Measurements from ENCODE around the gene NHEJ1. TPM values are rescaled to one million over a fixed set of nuclear protein-coding genes. Genes with fewer than 3 reads are reported as not detected.
A peak's percentile ranks its signal among the peaks of the same experiment; 100 is the strongest.

NHEJ1 gene
- total and polyA plus RNA-seq, 2 of the 13 experiments (the other 11 are each of a cell fraction or from before 2014, with no cell fraction given) = 30.0 to 30.7 TPM

DNA sequence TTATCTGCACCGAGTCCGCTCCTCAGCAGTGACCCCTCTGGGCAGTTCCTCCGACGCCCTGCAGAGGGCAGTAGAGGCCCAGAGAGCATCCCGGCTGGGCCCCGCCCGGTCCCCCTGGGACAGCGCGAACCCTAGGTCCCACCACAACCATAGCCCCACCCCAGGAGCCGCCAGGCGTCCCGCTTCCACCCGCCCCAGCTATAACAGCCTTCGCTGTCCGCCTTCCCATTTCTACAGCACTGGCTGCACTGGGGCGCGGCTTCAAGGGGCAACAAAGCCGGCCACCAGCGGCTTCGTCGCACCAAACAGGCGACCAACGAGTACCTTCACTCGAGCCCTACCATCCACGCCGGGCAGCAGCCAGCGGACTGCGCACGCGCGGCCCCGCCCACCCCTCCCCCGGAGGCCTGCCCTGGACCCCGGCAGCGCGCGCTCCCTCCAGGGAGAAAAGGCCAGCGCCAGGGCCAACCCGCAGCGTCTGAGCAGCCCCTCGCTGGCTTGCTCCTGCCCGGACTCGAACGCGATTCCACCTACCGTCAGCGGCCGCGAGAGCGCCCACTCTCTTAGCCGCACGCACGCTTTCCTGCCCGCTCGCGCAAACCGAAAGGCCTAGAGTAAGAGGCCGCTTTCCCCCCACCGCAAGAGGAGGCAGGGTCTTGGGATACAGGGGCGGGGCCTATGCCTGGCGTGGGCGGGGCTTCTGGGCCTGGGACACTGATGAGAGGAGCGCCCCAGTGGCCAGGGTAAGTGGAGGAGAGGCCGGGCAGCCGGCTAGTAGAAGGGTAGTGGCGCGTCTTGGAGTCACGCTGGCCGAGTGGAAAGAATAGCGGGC is at the start of gene NHEJ1 (continued):
- TF ChIP-seq, protein P1, sequence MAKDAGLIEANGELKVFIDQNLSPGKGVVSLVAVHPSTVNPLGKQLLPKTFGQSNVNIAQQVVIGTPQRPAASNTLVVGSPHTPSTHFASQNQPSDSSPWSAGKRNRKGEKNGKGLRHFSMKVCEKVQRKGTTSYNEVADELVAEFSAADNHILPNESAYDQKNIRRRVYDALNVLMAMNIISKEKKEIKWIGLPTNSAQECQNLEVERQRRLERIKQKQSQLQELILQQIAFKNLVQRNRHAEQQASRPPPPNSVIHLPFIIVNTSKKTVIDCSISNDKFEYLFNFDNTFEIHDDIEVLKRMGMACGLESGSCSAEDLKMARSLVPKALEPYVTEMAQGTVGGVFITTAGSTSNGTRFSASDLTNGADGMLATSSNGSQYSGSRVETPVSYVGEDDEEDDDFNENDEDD (CRISPR knock-in tag; IDR thresholded peaks at IDR 0.05; ENCODE audit: borderline replicate concordance) = no peak; the same call in 1 of the 2 replicates
- TF ChIP-seq ZMYM3 (CRISPR knock-in tag; IDR thresholded peaks at IDR 0.05) (peak; percentile 63), ZNF251 (CRISPR knock-in tag; IDR thresholded peaks at IDR 0.05) (peak; percentile 10; the same call in 1 of the 2 replicates), ZNF143 (CRISPR knock-in tag; IDR thresholded peaks at IDR 0.05) (peak; percentile 66; the same call in 1 of the 2 replicates), ATRX (CRISPR knock-in tag; IDR thresholded peaks at IDR 0.05; ENCODE audit: borderline replicate concordance) (no peak), NFE2L2 (IDR thresholded peaks at IDR 0.05; ENCODE audit: low read length) (no peak), ZNF577 (CRISPR knock-in tag; IDR thresholded peaks at IDR 0.05; ENCODE audit: borderline replicate concordance, low read depth) (no peak), ZNF773 (CRISPR knock-in tag; IDR thresholded peaks at IDR 0.05; ENCODE audit: borderline replicate concordance) (peak; percentile 32; the same call in 1 of the 2 replicates), ATM (IDR thresholded peaks at IDR 0.05; ENCODE audit: borderline replicate concordance) (no peak), NR2F1 (CRISPR knock-in tag; IDR thresholded peaks at IDR 0.05) (0 out of 4 replicates have a peak, but pooled peaks of 1 of the 2 experiments have one; percentile 15), ZSCAN21 (CRISPR knock-in tag; IDR thresholded peaks at IDR 0.05; ENCODE audit: borderline replicate concordance) (peak; percentile 78; the same call in 1 of the 2 replicates), ZFP90 (CRISPR knock-in tag; IDR thresholded peaks at IDR 0.05; ENCODE audit: borderline replicate concordance) (peak; percentile 93), MYNN (CRISPR knock-in tag; IDR thresholded peaks at IDR 0.05; ENCODE audit: low read depth) (no peak; the same call in 1 of the 2 replicates), ZNF138 (CRISPR knock-in tag; IDR thresholded peaks at IDR 0.05; ENCODE audit: low read depth) (peak; percentile 79; the same call in 1 of the 2 replicates), TGIF2 (CRISPR knock-in tag; IDR thresholded peaks at IDR 0.05) (peak; percentile 81), KLF12 (CRISPR knock-in tag; IDR thresholded peaks at IDR 0.05; ENCODE audit: borderline replicate concordance) (peak; percentile 81; the same call in 1 of the 2 replicates), EED (CRISPR knock-in tag; IDR thresholded peaks at IDR 0.05) (peak; percentile 98), NR1H2 (CRISPR knock-in tag; IDR thresholded peaks at IDR 0.05; ENCODE audit: borderline replicate concordance, low read depth) (0 out of 2 replicates have a peak, but pooled peaks have one; percentile 70), ZNF460 (CRISPR knock-in tag; IDR thresholded peaks at IDR 0.05; ENCODE audit: borderline replicate concordance) (no peak), ZNF615 (CRISPR knock-in tag; IDR thresholded peaks at IDR 0.05; ENCODE audit: borderline replicate concordance) (no peak), CEBPG (CRISPR knock-in tag; IDR thresholded peaks at IDR 0.05) (no peak), TOE1 (CRISPR knock-in tag; IDR thresholded peaks at IDR 0.05) (no peak)
- TF ChIP-seq, protein P2, sequence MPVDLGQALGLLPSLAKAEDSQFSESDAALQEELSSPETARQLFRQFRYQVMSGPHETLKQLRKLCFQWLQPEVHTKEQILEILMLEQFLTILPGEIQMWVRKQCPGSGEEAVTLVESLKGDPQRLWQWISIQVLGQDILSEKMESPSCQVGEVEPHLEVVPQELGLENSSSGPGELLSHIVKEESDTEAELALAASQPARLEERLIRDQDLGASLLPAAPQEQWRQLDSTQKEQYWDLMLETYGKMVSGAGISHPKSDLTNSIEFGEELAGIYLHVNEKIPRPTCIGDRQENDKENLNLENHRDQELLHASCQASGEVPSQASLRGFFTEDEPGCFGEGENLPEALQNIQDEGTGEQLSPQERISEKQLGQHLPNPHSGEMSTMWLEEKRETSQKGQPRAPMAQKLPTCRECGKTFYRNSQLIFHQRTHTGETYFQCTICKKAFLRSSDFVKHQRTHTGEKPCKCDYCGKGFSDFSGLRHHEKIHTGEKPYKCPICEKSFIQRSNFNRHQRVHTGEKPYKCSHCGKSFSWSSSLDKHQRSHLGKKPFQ (CRISPR knock-in tag; IDR thresholded peaks at IDR 0.05; ENCODE audit: insufficient replicate concordance) = no peak
- TF ChIP-seq, protein P3, sequence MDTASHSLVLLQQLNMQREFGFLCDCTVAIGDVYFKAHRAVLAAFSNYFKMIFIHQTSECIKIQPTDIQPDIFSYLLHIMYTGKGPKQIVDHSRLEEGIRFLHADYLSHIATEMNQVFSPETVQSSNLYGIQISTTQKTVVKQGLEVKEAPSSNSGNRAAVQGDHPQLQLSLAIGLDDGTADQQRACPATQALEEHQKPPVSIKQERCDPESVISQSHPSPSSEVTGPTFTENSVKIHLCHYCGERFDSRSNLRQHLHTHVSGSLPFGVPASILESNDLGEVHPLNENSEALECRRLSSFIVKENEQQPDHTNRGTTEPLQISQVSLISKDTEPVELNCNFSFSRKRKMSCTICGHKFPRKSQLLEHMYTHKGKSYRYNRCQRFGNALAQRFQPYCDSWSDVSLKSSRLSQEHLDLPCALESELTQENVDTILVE (CRISPR knock-in tag; IDR thresholded peaks at IDR 0.05) = peak; percentile 73

Data from HepG2 (cell line).